H1 (cell line): ENCODE results near the gene MRPS31. TPM values are rescaled to one million over a fixed set of nuclear protein-coding genes. Genes with fewer than 3 reads are reported as not detected.

Experiments
- CTCF ChIA-PET: fragments of 300-600 bp; sonication (Branson Sonifier 250); formaldehyde crosslinking; loops from one replicate; lab custom pipeline; 2021; ENCODE audit not compliant: partially characterized antibody; lab: Charles Lee
- POLR2A ChIA-PET: fragments of 300-600 bp; sonication (Branson Sonifier 250); formaldehyde crosslinking; loops from one replicate; lab custom pipeline; 2021; ENCODE audit warnings: inconsistent platforms; ENCODE audit not compliant: partially characterized antibody; lab: Charles Lee
- DNase-seq, 2 experiments: peaks; one replicate each; pipeline versions ENCODE4 v3.0.0 to v3.0.0-alpha.2; 2010 to 2022; ENCODE audit warnings: low spot score in 2 of 2, low read depth in 1 of 2, mixed read lengths in 1 of 2
- FAIRE-seq: peaks from 2 replicates; lab custom pipeline; 2011; peaks lifted over from hg19 to GRCh38; lab: Jason Lieb, UNC
- H2AFZ ChIP-seq: 2 replicates; pipeline ENCODE4 v1.8.1; 2012; ENCODE audit warnings: low read length, inconsistent platforms
- H2AK5ac ChIP-seq: 2 replicates; pipeline ENCODE4 v1.6.1; 2013; ENCODE audit warnings: low read depth, low read length
- H2BK120ac ChIP-seq: replicated peaks from 2 replicates; pipeline ENCODE3; 2013; ENCODE audit warnings: low read depth, low read length, inconsistent platforms
- H2BK12ac ChIP-seq: 2 replicates; pipeline ENCODE4 v1.6.1; 2013; ENCODE audit warnings: low read depth, low read length
- H2BK15ac ChIP-seq: 2 replicates; pipeline ENCODE4 v1.6.1; 2013; ENCODE audit warnings: low read length
- H2BK20ac ChIP-seq: 2 replicates; pipeline ENCODE4 v1.6.1; 2013; ENCODE audit warnings: low read length
- H2BK5ac ChIP-seq: 2 replicates; pipeline ENCODE4 v1.6.1; 2013; ENCODE audit warnings: low read depth, low read length
- H3K14ac ChIP-seq: 2 replicates; pipeline ENCODE4 v1.6.1; 2013; ENCODE audit warnings: inconsistent platforms; ENCODE audit not compliant: insufficient read length
- H3K18ac ChIP-seq: 2 replicates; pipeline ENCODE4 v1.6.1; 2013; ENCODE audit warnings: low read length; ENCODE audit errors: extremely low read depth
- H3K23ac ChIP-seq: 2 replicates; pipeline ENCODE4 v1.6.1; 2013; ENCODE audit warnings: inconsistent platforms; ENCODE audit not compliant: insufficient read length
- H3K23me2 ChIP-seq: 2 replicates; pipeline ENCODE4 v1.6.1; 2013; ENCODE audit warnings: low read depth, low read length
- H3K27ac ChIP-seq: 2 replicates; pipeline ENCODE4 v1.6.1; 2011; ENCODE audit warnings: low read depth, low read length, inconsistent platforms
- H3K27me3 ChIP-seq, 4 experiments: replicated peaks in 1 of 4; 1 replicate in 1 of 4; 2 replicates in 3 of 4; pipeline versions ENCODE4 v1.6.1 to v1.8.1; 2011 to 2013; ENCODE audit warnings: low read length in 3 of 4, mild to moderate bottlenecking in 3 of 4, inconsistent platforms in 2 of 4, mixed read lengths in 2 of 4, moderate library complexity in 1 of 4; ENCODE audit not compliant: control insufficient read depth in 3 of 4, insufficient read depth in 3 of 4; ENCODE audit errors: extremely low read depth in 1 of 4
- H3K36me3 ChIP-seq, 4 experiments: 2 replicates each; pipeline versions ENCODE4 v1.6.1 to v1.8.1; 2011 to 2013; ENCODE audit warnings: mild to moderate bottlenecking in 4 of 4, low read length in 3 of 4, moderate library complexity in 2 of 4, control low read depth in 1 of 4, inconsistent platforms in 1 of 4; ENCODE audit not compliant: insufficient read depth in 4 of 4, control insufficient read depth in 2 of 4
- H3K4ac ChIP-seq: replicated peaks from 2 replicates; pipeline ENCODE3; 2013; ENCODE audit warnings: low read length, low read depth, mixed read lengths, inconsistent platforms; ENCODE audit not compliant: insufficient read length
- H3K4me1 ChIP-seq, 4 experiments: replicated peaks in 1 of 4; 1 replicate in 1 of 4; 2 replicates in 3 of 4; pipeline versions ENCODE4 v1.6.1 to v1.8.1; 2011 to 2013; ENCODE audit warnings: low read length in 3 of 4, inconsistent platforms in 2 of 4, mixed read lengths in 1 of 4; ENCODE audit not compliant: insufficient read depth in 4 of 4, control insufficient read depth in 3 of 4
- H3K4me2 ChIP-seq, 2 experiments: 2 replicates each; pipeline versions ENCODE4 v1.6.1 to v1.8.1; 2011 to 2013; ENCODE audit warnings: low read depth in 2 of 2, low read length in 2 of 2, control low read depth in 1 of 2, inconsistent platforms in 1 of 2, mild to moderate bottlenecking in 1 of 2; ENCODE audit not compliant: insufficient read depth in 1 of 2
- H3K4me3 ChIP-seq, 4 experiments: fragments of 200-600, 300-600 bp in 1 of 4; sonication (generic), shearing (Covaris generic), sonication (Bioruptor Twin) in 1 of 4; 2 replicates each; pipeline versions ENCODE4 v1.5.1 to v1.8.1; 2011 to 2016; ENCODE audit warnings: low read length in 4 of 4, low read depth in 3 of 4, control low read depth in 2 of 4, inconsistent platforms in 2 of 4, mild to moderate bottlenecking in 2 of 4, mixed read lengths in 1 of 4, moderate library complexity in 1 of 4; ENCODE audit not compliant: insufficient read depth in 2 of 4; ENCODE audit errors: extremely low read depth in 1 of 4
- H3K56ac ChIP-seq: replicated peaks from 2 replicates; pipeline ENCODE3; 2013; ENCODE audit warnings: low read depth, mild to moderate bottlenecking, mixed read lengths, low read length, inconsistent platforms; ENCODE audit not compliant: insufficient read length
- H3K79me1 ChIP-seq: 2 replicates; pipeline ENCODE4 v1.6.1; 2013; ENCODE audit warnings: low read depth, low read length, control low read depth
- H3K79me2 ChIP-seq, 2 experiments: 2 replicates each; pipeline versions ENCODE4 v1.6.1 to v1.8.1; 2012 to 2013; ENCODE audit warnings: low read length in 2 of 2, mild to moderate bottlenecking in 2 of 2, inconsistent platforms in 1 of 2; ENCODE audit not compliant: insufficient read depth in 2 of 2, control insufficient read depth in 1 of 2
- H3K9ac ChIP-seq, 4 experiments: replicated peaks in 1 of 4; 1 replicate in 1 of 4; 2 replicates in 3 of 4; pipeline versions ENCODE4 v1.6.1 to v1.8.1; 2011 to 2013; ENCODE audit warnings: low read depth in 3 of 4, low read length in 3 of 4, control low read depth in 2 of 4, mild to moderate bottlenecking in 2 of 4, moderate library complexity in 2 of 4, inconsistent platforms in 1 of 4; ENCODE audit errors: extremely low read depth in 1 of 4
- H3K9me3 ChIP-seq, 2 experiments: 2 replicates each; pipeline versions ENCODE4 v1.6.1 to v1.8.1; 2012 to 2013; ENCODE audit warnings: mild to moderate bottlenecking in 2 of 2, moderate library complexity in 2 of 2, control low read depth in 1 of 2, inconsistent platforms in 1 of 2, low read depth in 1 of 2, low read length in 1 of 2, mixed read lengths in 1 of 2; ENCODE audit not compliant: insufficient read depth in 2 of 2
- H4K20me1 ChIP-seq, 2 experiments: replicated peaks in 1 of 2; 2 replicates each; pipeline versions ENCODE3 to v1.8.1; 2011 to 2013; ENCODE audit warnings: inconsistent platforms in 2 of 2, low read length in 2 of 2, mild to moderate bottlenecking in 1 of 2; ENCODE audit not compliant: insufficient read depth in 2 of 2, control insufficient read depth in 1 of 2
- H4K5ac ChIP-seq: 2 replicates; pipeline ENCODE4 v1.6.1; 2013; ENCODE audit warnings: low read length, low read depth, mixed read lengths, inconsistent platforms; ENCODE audit not compliant: insufficient read length
- H4K8ac ChIP-seq: 2 replicates; pipeline ENCODE4 v1.8.0; 2013; ENCODE audit warnings: mild to moderate bottlenecking, moderate library complexity, low read length, inconsistent platforms; ENCODE audit not compliant: insufficient read depth; ENCODE audit errors: extremely low read depth
- H4K91ac ChIP-seq: replicated peaks from 2 replicates; pipeline ENCODE3; 2013; ENCODE audit warnings: low read length, mixed read lengths, inconsistent platforms; ENCODE audit not compliant: insufficient read length
- BCL11A ChIP-seq, 2 experiments: IDR thresholded peaks; one replicate each; pipeline ENCODE4 v1.6.1; 2011; ENCODE audit warnings: low read depth in 2 of 2, low read length in 2 of 2, mild to moderate bottlenecking in 2 of 2
- KDM1A ChIP-seq: fragments of 200-600, 300-600 bp; sonication (generic); IDR thresholded peaks from 2 replicates; pipeline ENCODE4 v1.7.1; 2016; ENCODE audit warnings: mild to moderate bottlenecking, low read length, borderline replicate concordance
- NANOG ChIP-seq: IDR thresholded peaks from 2 replicates; pipeline ENCODE4 v1.6.1; 2011; ENCODE audit warnings: low read length, low read depth, mild to moderate bottlenecking, inconsistent platforms; ENCODE audit not compliant: insufficient read depth, poor library complexity, severe bottlenecking
- NRF1 ChIP-seq: IDR thresholded peaks from 2 replicates; pipeline ENCODE4 v1.6.1; 2011; ENCODE audit warnings: mild to moderate bottlenecking, low read depth, low read length, improper control_type of control experiment
- POLR2A ChIP-seq, 2 experiments: IDR thresholded peaks; 1 replicate in 1 of 2; 2 replicates in 1 of 2; pipeline ENCODE4 v1.6.1; 2011; ENCODE audit warnings: low read depth in 2 of 2, low read length in 2 of 2, mild to moderate bottlenecking in 2 of 2; ENCODE audit errors: control extremely low read depth in 1 of 2
- POLR2AphosphoS5 ChIP-seq: IDR thresholded peaks from 2 replicates; pipeline ENCODE4 v1.6.1; 2011; ENCODE audit warnings: low read depth, low read length
- SAP30 ChIP-seq: fragments of 300-600 bp; sonication (generic); IDR thresholded peaks from 2 replicates; pipeline ENCODE4 v1.7.1; 2012; ENCODE audit warnings: low read length, moderate library complexity, mild to moderate bottlenecking, inconsistent platforms; ENCODE audit not compliant: insufficient read depth, insufficient replicate concordance
- SIN3A ChIP-seq, 2 experiments: IDR thresholded peaks in 1 of 2; conservative IDR thresholded peaks in 1 of 2; 2 replicates each; pipeline ENCODE4 v1.6.1; 2011 to 2012; ENCODE audit warnings: low read length in 2 of 2, improper control_type of control experiment in 1 of 2, low read depth in 1 of 2, mild to moderate bottlenecking in 1 of 2
- SUZ12 ChIP-seq: fragments of 200-600 bp; sonication (generic); IDR thresholded peaks from 2 replicates; pipeline ENCODE4 v1.6.1; 2012; ENCODE audit warnings: mild to moderate bottlenecking, inconsistent platforms, low read length, moderate library complexity, mixed read lengths
- TCF12 ChIP-seq: IDR thresholded peaks from 2 replicates; pipeline ENCODE4 v1.6.1; 2011; ENCODE audit warnings: low read depth, mild to moderate bottlenecking, low read length
- WGBS, 2 experiments: shearing (Covaris generic) in 1 of 2; methylation state at CpG; one replicate each; pipeline versions ENCODE4 v1.1.6 to v1.1.7; 2013 to 2015; ENCODE audit warnings: low lambda C conversion rate in 2 of 2, mixed read lengths in 2 of 2, inconsistent platforms in 1 of 2, low coverage in 1 of 2, missing lambda C conversion rate in 1 of 2; ENCODE audit not compliant: insufficient replicate concordance in 2 of 2, insufficient coverage in 1 of 2, insufficient read length in 1 of 2; ENCODE audit errors: extremely low coverage in 1 of 2, missing lambda C conversion rate in 1 of 2; 5-methylcytosine and 5-hydroxymethylcytosine counted together
- polyA plus RNA-seq, 7 experiments: library from polyadenylated mRNA; depleted of rRNA in 3 of 7; stranded (reverse) in 5 of 7; unstranded in 2 of 7; fragments of >200 nt in 5 of 7; fragments of 200-250 nt in 2 of 7; gene quantifications; 1 replicate in 5 of 7; 2 replicates in 1 of 7; 4 replicates in 1 of 7; pipeline versions ENCODE4 v1.2.1 to v1.2.3, GENCODE V29; 2011 to 2013; ENCODE audit warnings: missing spikeins in 2 of 7, mixed read lengths in 2 of 7
- total RNA-seq: library from RNA; stranded (reverse); fragmentation: NEBNext Ultra II Directional; extraction: Animal tissue kit (Norgen Biotek cat#: 25700); gene quantifications from 2 replicates; pipeline ENCODE4 v1.2.1, GENCODE V29; 2021
- TF ChIP-seq, protein P1 (sequence below): IDR thresholded peaks from 2 replicates; pipeline ENCODE4 v1.6.1; 2012; ENCODE audit warnings: low read length, inconsistent platforms

Gene MRPS31
- total and polyA plus RNA-seq, 2 of the 8 experiments (the other 6 are each of a cell fraction or from before 2014, with no cell fraction given), result 13.6 to 33.3 TPM

GRCh38 chr13:40806241-40806640, 35.3 kb upstream of the MRPS31 start:
- Histone ChIP-seq H3K14ac (no peak overlapping the region), H2BK5ac (no peak overlapping the region), H3K36me3 (peaks cover 3 to 23% (median 11%) of the 10 kb centered on the region in 4 experiments; a peak in 7 of 8 replicates), H3K18ac (no peak overlapping the region), H3K4ac (no peak overlapping the region), H2BK12ac (no peak overlapping the region), H2BK20ac (no peak overlapping the region), H4K20me1 (peaks cover 0 to 1% of the 10 kb centered on the region in 2 experiments), H3K4me1 (no peaks in the 10 kb centered on the region), H3K79me2 (no peaks in the 10 kb centered on the region), H2BK15ac (no peak overlapping the region), H4K91ac (no peak overlapping the region), H2BK120ac (no peak overlapping the region), H2AK5ac (no peak overlapping the region), H3K79me1 (no peaks in the 10 kb centered on the region; the same call in 1 of the 2 replicates), H3K27me3 (no peaks in the 10 kb centered on the region), H3K4me3 (no peak overlapping the region), H3K9ac (no peak overlapping the region), H3K4me2 (no peak overlapping the region), H3K23ac (no peak overlapping the region), H3K9me3 (no peaks in the 10 kb centered on the region), H3K23me2 (no peaks in the 10 kb centered on the region), H3K27ac (no peak overlapping the region), H4K8ac (no peak overlapping the region), H2AFZ (no peak overlapping the region), H4K5ac (no peak overlapping the region), H3K56ac (no peak overlapping the region)
- WGBS, 2 experiments, result 87% methylated on average over 1 of the region's 1 CpG; no CpG with 5 or more reads in 1 of the 2 experiments
- CTCF ChIA-PET, result no interaction called here
- POLR2A ChIA-PET, result no interaction called here
- FAIRE-seq, result no peak
- no peak for DNase-seq
- TF ChIP-seq POLR2AphosphoS5 (no peak), NANOG (no peak), POLR2A (IDR thresholded peaks at IDR 0.05; ENCODE audit: control extremely low read depth in 1 of 2, low read depth in 2 of 2, low read length in 2 of 2) (no peak), SAP30 (no peak), KDM1A (no peak), BCL11A (IDR thresholded peaks at IDR 0.05; ENCODE audit: low read depth in 2 of 2, low read length in 2 of 2) (no peak), SUZ12 (no peak), TCF12 (no peak), NRF1 (no peak), SIN3A (conservative IDR thresholded peaks at IDR 0.05 in 1 of 2, IDR thresholded peaks at IDR 0.05 in 1 of 2; ENCODE audit: low read depth in 1 of 2, low read length in 2 of 2) (no peak)
- TF ChIP-seq, protein P1, sequence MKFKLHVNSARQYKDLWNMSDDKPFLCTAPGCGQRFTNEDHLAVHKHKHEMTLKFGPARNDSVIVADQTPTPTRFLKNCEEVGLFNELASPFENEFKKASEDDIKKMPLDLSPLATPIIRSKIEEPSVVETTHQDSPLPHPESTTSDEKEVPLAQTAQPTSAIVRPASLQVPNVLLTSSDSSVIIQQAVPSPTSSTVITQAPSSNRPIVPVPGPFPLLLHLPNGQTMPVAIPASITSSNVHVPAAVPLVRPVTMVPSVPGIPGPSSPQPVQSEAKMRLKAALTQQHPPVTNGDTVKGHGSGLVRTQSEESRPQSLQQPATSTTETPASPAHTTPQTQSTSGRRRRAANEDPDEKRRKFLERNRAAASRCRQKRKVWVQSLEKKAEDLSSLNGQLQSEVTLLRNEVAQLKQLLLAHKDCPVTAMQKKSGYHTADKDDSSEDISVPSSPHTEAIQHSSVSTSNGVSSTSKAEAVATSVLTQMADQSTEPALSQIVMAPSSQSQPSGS, result no peak
